Fibroblast of skin of right biceps (primary cell): ENCODE measurements around the gene REXO5.

Source experiments
- DNase-seq: peaks from one replicate; pipeline ENCODE4 v3.0.0-alpha.2; 2013

REXO5 gene

GRCh38 chr16:20879175-20880040, 73.1 kb downstream of the REXO5 start:
- DNase-seq = peak; percentile 63

GRCh38 chr16:20880867-20881502, 74.7 kb downstream of the REXO5 start:
- DNase-seq = no peak

GRCh38 chr16:20881503-20881878, 75.2 kb downstream of the REXO5 start:
- DNase-seq = no peak

GRCh38 chr16:20883554-20884239, 77.4 kb downstream of the REXO5 start:
- no peak for DNase-seq

GRCh38 chr16:20884240-20884556, 77.9 kb downstream of the REXO5 start:
- peak; percentile 81 for DNase-seq

GRCh38 chr16:20886320-20886719, 80.0 kb downstream of the REXO5 start:
- DNase-seq = no peak

GRCh38 chr16:20887207-20887606, 80.9 kb downstream of the REXO5 start:
- DNase-seq = no peak

GRCh38 chr16:20889625-20890275, 83.4 kb downstream of the REXO5 start:
- DNase-seq = no peak

- no peak for DNase-seq
These were observed 88.1 kb downstream of the REXO5 start for GRCh38 chr16:20894388-20894787.

- no peak for DNase-seq
These were observed 91.0 kb downstream of the REXO5 start for GRCh38 chr16:20897253-20897897.

GRCh38 chr16:20897922-20898321, 91.6 kb downstream of the REXO5 start:
- DNase-seq = no peak

- peak; percentile 88 for DNase-seq
These were observed 92.7 kb downstream of the REXO5 start for GRCh38 chr16:20899071-20899470.
